Measurements from ENCODE around the gene PLEKHG5.

The PLEKHG5 gene

GRCh38 chr1:6491480-6491962 lies at the start of gene PLEKHG5:
Gene PLEKHG5 (minus strand): TSS chr1:6491667. CDS start chr1:6477571, 14,096 bp downstream.
- DNase-seq: no peak

GRCh38 chr1:6538956-6539355 lies 47.5 kb upstream of the PLEKHG5 start:
- DNase-seq: no peak

- no peak for DNase-seq
Observed at GRCh38 chr1:6536291-6536690, 44.8 kb upstream of the PLEKHG5 start.

- no peak for DNase-seq
Observed at GRCh38 chr1:6535214-6535613, 43.7 kb upstream of the PLEKHG5 start.

- no peak for DNase-seq
Observed at GRCh38 chr1:6534248-6534822, 42.9 kb upstream of the PLEKHG5 start.

- DNase-seq: no peak
Observed at GRCh38 chr1:6531996-6532395, 40.5 kb upstream of the PLEKHG5 start.

- no peak for DNase-seq
Observed at GRCh38 chr1:6530504-6531160, 39.2 kb upstream of the PLEKHG5 start.

GRCh38 chr1:6528492-6528891 lies 37.0 kb upstream of the PLEKHG5 start:
- DNase-seq: no peak

- DNase-seq: no peak
Observed at GRCh38 chr1:6526316-6526715, 34.8 kb upstream of the PLEKHG5 start.

GRCh38 chr1:6523566-6523965 lies 32.1 kb upstream of the PLEKHG5 start:
- DNase-seq: peak in 2 of 58 donors; percentile 15 to 23

- no peak for DNase-seq
Observed at GRCh38 chr1:6521536-6521935, 30.1 kb upstream of the PLEKHG5 start.

GRCh38 chr1:6519935-6520671 lies 28.6 kb upstream of the PLEKHG5 start:
- DNase-seq: peak in 50 of 58 donors; percentile 16 to 86 (median 60)

GRCh38 chr1:6519491-6519934 lies 28.0 kb upstream of the PLEKHG5 start:
- peak in 1 of 58 donors; percentile 77 for DNase-seq

- DNase-seq: no peak
Observed at GRCh38 chr1:6517435-6517851, 26.0 kb upstream of the PLEKHG5 start.

GRCh38 chr1:6515771-6516170 lies 24.3 kb upstream of the PLEKHG5 start:
- no peak for DNase-seq

GRCh38 chr1:6513320-6513801 lies 21.9 kb upstream of the PLEKHG5 start:
- peak in 1 of 58 donors; percentile 47 for DNase-seq

- DNase-seq: no peak
Observed at GRCh38 chr1:6512908-6513280, 21.4 kb upstream of the PLEKHG5 start.

GRCh38 chr1:6512245-6512907 lies 20.9 kb upstream of the PLEKHG5 start:
- no peak for DNase-seq

- DNase-seq: no peak
Observed at GRCh38 chr1:6511561-6512244, 20.2 kb upstream of the PLEKHG5 start.

- no peak for DNase-seq
Observed at GRCh38 chr1:6511056-6511455, 19.6 kb upstream of the PLEKHG5 start.

- DNase-seq: no peak
Observed at GRCh38 chr1:6510493-6510892, 19.0 kb upstream of the PLEKHG5 start.

Data from anterior cingulate cortex (tissue), 58 donors.